Parietal lobe (tissue), 1 donor: ENCODE measurements around the gene ZFP36L2. TPM values are rescaled to one million over a fixed set of nuclear protein-coding genes. Genes with fewer than 3 reads are reported as not detected.

Source experiments
- total RNA-seq: library from RNA; depleted of rRNA; stranded (reverse); fragments of >200 nt; gene quantifications from one replicate; pipeline ENCODE4 v1.2.3, GENCODE V29; 2014

ZFP36L2 gene
- total RNA-seq, result 2.8 TPM

GRCh38 chr2:43226558-43226954 is at the start of gene ZFP36L2:
ZFP36L2 (minus strand) TSS chr2:43226606; CDS start chr2:43226315, 291 bp downstream.

